ENCODE data around the gene UCK1.
A peak's percentile ranks its signal among the peaks of the same experiment; 100 is the strongest.

UCK1 gene

GRCh38 chr9:131529597-131530545 lies 1.2 kb downstream of the UCK1 start:
- H3K36me3 ChIP-seq (ENCODE audit: control insufficient read depth in 2 of 2, insufficient read depth in 2 of 2, low read length in 2 of 2): peaks cover 27 to 33% of the 10 kb centered on the region in 2 donors
- H3K27me3 ChIP-seq (ENCODE audit: control insufficient read depth in 1 of 2, insufficient read depth in 2 of 2, low read length in 2 of 2): no peaks in the 10 kb centered on the region
- peak overlapping the region; percentile 79 to 83 for H3K4me3 ChIP-seq (ENCODE audit: low read length in 2 of 2)
- H3K9ac ChIP-seq (ENCODE audit: low read length in 2 of 2): peak overlapping the region; percentile 81 to 82
- H3K4me1 ChIP-seq (ENCODE audit: control insufficient read depth, insufficient read depth, low read length): peaks cover 19% of the 10 kb centered on the region
- H3K27ac ChIP-seq (ENCODE audit: low read length): peak overlapping the region; percentile 11
- no peaks in the 10 kb centered on the region for H3K9me3 ChIP-seq (ENCODE audit: control insufficient read depth in 2 of 2, low read length in 2 of 2)

- Histone ChIP-seq H3K27ac (ENCODE audit: low read length) (peak overlapping the region; percentile 11), H3K4me1 (ENCODE audit: control insufficient read depth, insufficient read depth, low read length) (peaks cover 19% of the 10 kb centered on the region), H3K9me3 (ENCODE audit: control insufficient read depth in 2 of 2, low read length in 2 of 2) (no peaks in the 10 kb centered on the region), H3K27me3 (ENCODE audit: control insufficient read depth in 1 of 2, insufficient read depth in 2 of 2, low read length in 2 of 2) (no peaks in the 10 kb centered on the region), H3K4me3 (ENCODE audit: low read length in 2 of 2) (no peak overlapping the region), H3K9ac (ENCODE audit: low read length in 2 of 2) (no peak overlapping the region), H3K36me3 (ENCODE audit: control insufficient read depth in 2 of 2, insufficient read depth in 2 of 2, low read length in 2 of 2) (peaks cover 34 to 41% of the 10 kb centered on the region in 2 donors)
Observed at GRCh38 chr9:131528886-131529505, 2.1 kb downstream of the UCK1 start.

- Histone ChIP-seq H3K9ac (ENCODE audit: low read length in 2 of 2) (no peak overlapping the region), H3K27me3 (ENCODE audit: control insufficient read depth in 1 of 2, insufficient read depth in 2 of 2, low read length in 2 of 2) (no peaks in the 10 kb centered on the region), H3K36me3 (ENCODE audit: control insufficient read depth in 2 of 2, insufficient read depth in 2 of 2, low read length in 2 of 2) (peaks cover 39 to 44% of the 10 kb centered on the region in 2 donors), H3K4me1 (ENCODE audit: control insufficient read depth, insufficient read depth, low read length) (peaks cover 19% of the 10 kb centered on the region), H3K9me3 (ENCODE audit: control insufficient read depth in 2 of 2, low read length in 2 of 2) (no peaks in the 10 kb centered on the region), H3K4me3 (ENCODE audit: low read length in 2 of 2) (no peak overlapping the region), H3K27ac (ENCODE audit: low read length) (no peak overlapping the region)
Observed at GRCh38 chr9:131528186-131528585, 2.9 kb downstream of the UCK1 start.

- Histone ChIP-seq H3K36me3 (ENCODE audit: control insufficient read depth in 2 of 2, insufficient read depth in 2 of 2, low read length in 2 of 2) (peaks cover 58 to 62% of the 10 kb centered on the region in 2 donors), H3K27ac (ENCODE audit: low read length) (no peak overlapping the region), H3K4me3 (ENCODE audit: low read length in 2 of 2) (no peak overlapping the region), H3K27me3 (ENCODE audit: control insufficient read depth in 1 of 2, insufficient read depth in 2 of 2, low read length in 2 of 2) (no peaks in the 10 kb centered on the region), H3K4me1 (ENCODE audit: control insufficient read depth, insufficient read depth, low read length) (peaks cover 16% of the 10 kb centered on the region), H3K9me3 (ENCODE audit: control insufficient read depth in 2 of 2, low read length in 2 of 2) (no peaks in the 10 kb centered on the region), H3K9ac (ENCODE audit: low read length in 2 of 2) (no peak overlapping the region)
Observed at GRCh38 chr9:131525643-131526565, 5.2 kb downstream of the UCK1 start.

- H3K27me3 ChIP-seq (ENCODE audit: control insufficient read depth in 1 of 2, insufficient read depth in 2 of 2, low read length in 2 of 2): no peaks in the 10 kb centered on the region
- H3K36me3 ChIP-seq (ENCODE audit: control insufficient read depth in 2 of 2, insufficient read depth in 2 of 2, low read length in 2 of 2): peaks cover 65 to 69% of the 10 kb centered on the region in 2 donors
Observed at GRCh38 chr9:131524665-131525315, 6.3 kb downstream of the UCK1 start.

GRCh38 chr9:131523451-131524435 lies 7.3 kb downstream of the UCK1 start:
- H3K27ac ChIP-seq (ENCODE audit: low read length): no peak overlapping the region
- H3K9me3 ChIP-seq (ENCODE audit: control insufficient read depth in 2 of 2, low read length in 2 of 2): no peaks in the 10 kb centered on the region
- no peaks in the 10 kb centered on the region for H3K27me3 ChIP-seq (ENCODE audit: control insufficient read depth in 1 of 2, insufficient read depth in 2 of 2, low read length in 2 of 2)
- H3K4me3 ChIP-seq (ENCODE audit: low read length in 2 of 2): no peak overlapping the region
- no peak overlapping the region for H3K9ac ChIP-seq (ENCODE audit: low read length in 2 of 2)
- H3K36me3 ChIP-seq (ENCODE audit: control insufficient read depth in 2 of 2, insufficient read depth in 2 of 2, low read length in 2 of 2): peaks cover 66 to 69% of the 10 kb centered on the region in 2 donors
- H3K4me1 ChIP-seq (ENCODE audit: control insufficient read depth, insufficient read depth, low read length): no peaks in the 10 kb centered on the region

More at GRCh38 chr9:131524665-131525315, 6.3 kb downstream of the UCK1 start:
- Histone ChIP-seq H3K9ac (ENCODE audit: low read length in 2 of 2) (no peak overlapping the region), H3K9me3 (ENCODE audit: control insufficient read depth in 2 of 2, low read length in 2 of 2) (no peaks in the 10 kb centered on the region), H3K4me1 (ENCODE audit: control insufficient read depth, insufficient read depth, low read length) (peaks cover 7% of the 10 kb centered on the region), H3K4me3 (ENCODE audit: low read length in 2 of 2) (no peak overlapping the region), H3K27ac (ENCODE audit: low read length) (no peak overlapping the region)

GRCh38 chr9:131523086-131523388 lies 8.0 kb downstream of the UCK1 start:
- Histone ChIP-seq H3K4me1 (ENCODE audit: control insufficient read depth, insufficient read depth, low read length) (peaks cover 5% of the 10 kb centered on the region), H3K27ac (ENCODE audit: low read length) (no peak overlapping the region), H3K9ac (ENCODE audit: low read length in 2 of 2) (no peak overlapping the region), H3K9me3 (ENCODE audit: control insufficient read depth in 2 of 2, low read length in 2 of 2) (no peaks in the 10 kb centered on the region), H3K27me3 (ENCODE audit: control insufficient read depth in 1 of 2, insufficient read depth in 2 of 2, low read length in 2 of 2) (no peaks in the 10 kb centered on the region), H3K36me3 (ENCODE audit: control insufficient read depth in 2 of 2, insufficient read depth in 2 of 2, low read length in 2 of 2) (peaks cover 64 to 68% of the 10 kb centered on the region in 2 donors), H3K4me3 (ENCODE audit: low read length in 2 of 2) (no peak overlapping the region)

GRCh38 chr9:131522257-131523085 lies 8.6 kb downstream of the UCK1 start:
- H3K9ac ChIP-seq (ENCODE audit: low read length in 2 of 2): no peak overlapping the region
- no peaks in the 10 kb centered on the region for H3K27me3 ChIP-seq (ENCODE audit: control insufficient read depth in 1 of 2, insufficient read depth in 2 of 2, low read length in 2 of 2)
- H3K4me1 ChIP-seq (ENCODE audit: control insufficient read depth, insufficient read depth, low read length): peaks cover 11% of the 10 kb centered on the region
- H3K36me3 ChIP-seq (ENCODE audit: control insufficient read depth in 2 of 2, insufficient read depth in 2 of 2, low read length in 2 of 2): peaks cover 64 to 70% of the 10 kb centered on the region in 2 donors
- no peak overlapping the region for H3K27ac ChIP-seq (ENCODE audit: low read length)
- no peak overlapping the region for H3K4me3 ChIP-seq (ENCODE audit: low read length in 2 of 2)
- no peaks in the 10 kb centered on the region for H3K9me3 ChIP-seq (ENCODE audit: control insufficient read depth in 2 of 2, low read length in 2 of 2)

GRCh38 chr9:131521822-131522221 lies 9.2 kb downstream of the UCK1 start:
- no peak overlapping the region for H3K27ac ChIP-seq (ENCODE audit: low read length)
- no peak overlapping the region for H3K4me3 ChIP-seq (ENCODE audit: low read length in 2 of 2)
- H3K36me3 ChIP-seq (ENCODE audit: control insufficient read depth in 2 of 2, insufficient read depth in 2 of 2, low read length in 2 of 2): peaks cover 64 to 70% of the 10 kb centered on the region in 2 donors
- H3K9ac ChIP-seq (ENCODE audit: low read length in 2 of 2): no peak overlapping the region
- H3K9me3 ChIP-seq (ENCODE audit: control insufficient read depth in 2 of 2, low read length in 2 of 2): no peaks in the 10 kb centered on the region
- peaks cover 13% of the 10 kb centered on the region for H3K4me1 ChIP-seq (ENCODE audit: control insufficient read depth, insufficient read depth, low read length)
- H3K27me3 ChIP-seq (ENCODE audit: control insufficient read depth in 1 of 2, insufficient read depth in 2 of 2, low read length in 2 of 2): no peaks in the 10 kb centered on the region
